Gastrocnemius medialis (tissue), 4 donors: Measurements from ENCODE around the gene KATNA1.

Experiments
- POLR2A ChIP-seq, 2 donors: fragments of 450-650 bp; IDR thresholded peaks; one replicate each; pipeline ENCODE4 v1.6.1; 2017; ENCODE audit warnings: antibody characterized with exemption in 2 of 2, mild to moderate bottlenecking in 2 of 2, moderate library complexity in 2 of 2
- TF ChIP-seq, protein P1 (sequence below), 5 experiments: fragments of 450-650 bp in 3 of 5; fragments of 200-600 bp in 2 of 5; sonication (generic) in 2 of 5; IDR thresholded peaks in 4 of 5; conservative IDR thresholded peaks in 1 of 5; 1 replicate in 4 of 5; 2 replicates in 1 of 5; pipeline ENCODE4 v1.5.1; 2016 to 2019; ENCODE audit warnings: antibody characterized with exemption in 5 of 5, mild to moderate bottlenecking in 3 of 5, moderate library complexity in 3 of 5

DNA sequence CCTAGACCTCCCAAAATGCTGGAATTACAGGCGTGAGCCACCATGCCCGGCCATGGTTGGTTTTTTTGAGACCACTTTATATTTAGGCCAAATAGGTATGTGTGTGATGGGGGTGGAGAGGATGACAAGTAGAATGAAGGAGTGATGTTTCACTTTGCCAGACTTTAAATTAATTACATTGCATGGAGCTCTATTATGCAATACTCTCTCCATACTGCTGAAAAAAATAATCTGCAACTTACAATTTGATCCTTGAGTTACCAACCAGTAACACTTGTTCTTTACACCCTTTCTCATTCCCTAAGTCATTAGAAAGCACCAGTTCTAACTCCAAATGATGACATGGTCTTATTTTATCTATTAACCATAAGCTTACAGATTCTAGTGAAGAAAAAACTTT lies 55.5 kb downstream of the KATNA1 start:
- no peak for TF ChIP-seq POLR2A (IDR thresholded peaks at IDR 0.05)
- TF ChIP-seq, protein P1, sequence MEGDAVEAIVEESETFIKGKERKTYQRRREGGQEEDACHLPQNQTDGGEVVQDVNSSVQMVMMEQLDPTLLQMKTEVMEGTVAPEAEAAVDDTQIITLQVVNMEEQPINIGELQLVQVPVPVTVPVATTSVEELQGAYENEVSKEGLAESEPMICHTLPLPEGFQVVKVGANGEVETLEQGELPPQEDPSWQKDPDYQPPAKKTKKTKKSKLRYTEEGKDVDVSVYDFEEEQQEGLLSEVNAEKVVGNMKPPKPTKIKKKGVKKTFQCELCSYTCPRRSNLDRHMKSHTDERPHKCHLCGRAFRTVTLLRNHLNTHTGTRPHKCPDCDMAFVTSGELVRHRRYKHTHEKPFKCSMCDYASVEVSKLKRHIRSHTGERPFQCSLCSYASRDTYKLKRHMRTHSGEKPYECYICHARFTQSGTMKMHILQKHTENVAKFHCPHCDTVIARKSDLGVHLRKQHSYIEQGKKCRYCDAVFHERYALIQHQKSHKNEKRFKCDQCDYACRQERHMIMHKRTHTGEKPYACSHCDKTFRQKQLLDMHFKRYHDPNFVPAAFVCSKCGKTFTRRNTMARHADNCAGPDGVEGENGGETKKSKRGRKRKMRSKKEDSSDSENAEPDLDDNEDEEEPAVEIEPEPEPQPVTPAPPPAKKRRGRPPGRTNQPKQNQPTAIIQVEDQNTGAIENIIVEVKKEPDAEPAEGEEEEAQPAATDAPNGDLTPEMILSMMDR (IDR thresholded peaks at IDR 0.05 in 4 of 5, conservative IDR thresholded peaks at IDR 0.05 in 1 of 5): no peak
